Smooth muscle cell (in vitro differentiated cells): ENCODE results near the gene F11. TPM values are rescaled to one million over a fixed set of nuclear protein-coding genes. Genes with fewer than 3 reads are reported as not detected.
"Not testable (repeated sequence)": the region's sequence is repeated elsewhere in the genome, so short reads cannot be mapped to it uniquely, and the experiment has no call there.

Source experiments
- DNase-seq: peaks from one replicate; lab custom pipeline; 2025; ENCODE audit not compliant: unreplicated experiment; lab: John Stamatoyannopoulos, UW
- H2AFZ ChIP-seq: fragments of 200-600 bp; sonication (generic); 2 replicates; pipeline ENCODE4 v1.6.0; 2016; ENCODE audit warnings: antibody characterized with exemption, low read depth, mild to moderate bottlenecking
- H3F3A ChIP-seq: fragments of 200-600 bp; sonication (generic); 2 replicates; pipeline ENCODE4 v1.6.0; 2017; ENCODE audit warnings: antibody characterized with exemption, low read depth
- H3K27ac ChIP-seq: fragments of 200-600 bp; sonication (generic); 2 replicates; pipeline ENCODE4 v1.5.1; 2016; ENCODE audit warnings: low read depth, mild to moderate bottlenecking
- H3K27me3 ChIP-seq: fragments of 200-600 bp; sonication (generic); 2 replicates; pipeline ENCODE4 v1.6.1; 2016; ENCODE audit warnings: low read depth, mild to moderate bottlenecking
- H3K36me3 ChIP-seq: fragments of 200-600 bp; sonication (generic); 2 replicates; pipeline ENCODE4 v1.5.1; 2016; ENCODE audit warnings: low read depth
- H3K4me1 ChIP-seq: fragments of 200-600 bp; sonication (generic); 2 replicates; pipeline ENCODE4 v1.5.1; 2016; ENCODE audit warnings: low read depth
- H3K4me2 ChIP-seq: fragments of 200-600 bp; sonication (generic); 2 replicates; pipeline ENCODE4 v1.6.0; 2016; ENCODE audit warnings: mild to moderate bottlenecking
- H3K4me3 ChIP-seq: fragments of 200-600 bp; sonication (generic); 2 replicates; pipeline ENCODE4 v1.5.1; 2016; ENCODE audit warnings: mild to moderate bottlenecking
- H3K79me2 ChIP-seq: fragments of 200-600 bp; sonication (generic); 2 replicates; pipeline ENCODE4 v1.6.0; 2016; ENCODE audit warnings: low read depth, mild to moderate bottlenecking
- H3K9ac ChIP-seq: fragments of 200-600 bp; sonication (generic); 2 replicates; pipeline ENCODE4 v1.6.0; 2016; ENCODE audit warnings: low read depth
- H3K9me3 ChIP-seq: fragments of 200-600 bp; sonication (generic); replicated peaks from 2 replicates; pipeline ENCODE4 v1.5.1; 2016; ENCODE audit warnings: low read depth
- H4K20me1 ChIP-seq: fragments of 200-600 bp; sonication (generic); 2 replicates; pipeline ENCODE4 v1.6.0; 2016; ENCODE audit warnings: low read depth
- WGBS: methylation state at CpG from one replicate; pipeline ENCODE4 v1.1.7; 2016; ENCODE audit warnings: low lambda C conversion rate; 5-methylcytosine and 5-hydroxymethylcytosine counted together
- polyA plus RNA-seq: library from polyadenylated mRNA; unstranded; fragments of >200 nt; fragmentation: Nextera tagmentation; extraction: Ambion mirVana; gene quantifications from 2 replicates; pipeline ENCODE4 v1.2.1, GENCODE V29; 2016
- total RNA-seq: library from RNA; depleted of rRNA; stranded (reverse); fragments of >200 nt; gene quantifications from 2 replicates; pipeline ENCODE4 v1.2.3, GENCODE V29; 2014
- TF ChIP-seq, protein P1 (sequence below): fragments of 200-600 bp; sonication (generic); IDR thresholded peaks from 2 replicates; pipeline ENCODE4 v1.5.1; 2017; ENCODE audit warnings: borderline replicate concordance, mild to moderate bottlenecking, antibody characterized with exemption; ENCODE audit not compliant: insufficient read depth, poor library complexity, severe bottlenecking

The F11 gene
- total and polyA plus RNA-seq, 2 experiments from 2014 or later, result not detected

DNA sequence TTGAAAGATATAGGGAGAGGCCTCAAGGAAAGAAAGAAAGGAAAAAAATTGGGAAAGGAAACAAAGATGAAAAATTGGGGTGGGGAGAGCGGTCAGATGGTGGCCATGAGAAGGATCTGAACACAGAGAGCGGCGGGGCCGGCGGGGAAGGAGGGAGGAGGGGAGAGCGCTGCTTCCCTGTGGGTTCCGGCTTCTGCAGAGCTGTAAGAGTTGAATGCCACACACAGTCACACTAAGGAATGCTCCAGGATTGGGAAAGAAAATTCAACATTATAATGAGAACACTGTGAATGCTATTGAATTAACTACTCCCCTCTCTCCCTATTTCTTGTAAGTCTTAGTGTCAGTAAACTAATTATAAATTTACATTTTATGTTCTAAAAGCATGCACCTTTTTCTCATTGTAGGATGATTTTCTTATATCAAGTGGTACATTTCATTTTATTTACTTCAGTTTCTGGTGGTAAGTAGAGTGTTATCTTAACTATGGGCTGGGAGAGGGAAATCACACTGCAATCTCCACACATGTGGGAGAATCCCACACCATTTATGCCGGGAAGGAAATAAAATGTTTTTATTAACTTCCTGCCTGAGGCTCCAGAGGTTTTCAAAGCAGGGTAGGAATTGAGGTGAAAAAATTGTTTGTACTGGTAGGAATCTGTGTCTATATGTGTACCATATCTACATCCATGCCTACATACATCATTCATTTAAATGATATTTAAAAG is 904 bp downstream of the F11 start:
- no peak for DNase-seq
- Histone ChIP-seq H3K36me3 (no peaks in the 10 kb centered on the region), H3K27ac (no peak overlapping the region), H2AFZ (peak overlapping the region; percentile 65), H3K79me2 (no peaks in the 10 kb centered on the region), H3F3A (no peaks in the 10 kb centered on the region), H3K9ac (no peak overlapping the region), H3K27me3 (no peaks in the 10 kb centered on the region), H3K4me1 (peaks cover 11% of the 10 kb centered on the region), H4K20me1 (no peaks in the 10 kb centered on the region), H3K4me3 (peak overlapping the region; percentile 19), H3K4me2 (peak overlapping the region; percentile 76), H3K9me3 (no peaks in the 10 kb centered on the region)
- 11% methylated on average over 6 of the region's 8 CpGs for WGBS
- TF ChIP-seq, protein P1, sequence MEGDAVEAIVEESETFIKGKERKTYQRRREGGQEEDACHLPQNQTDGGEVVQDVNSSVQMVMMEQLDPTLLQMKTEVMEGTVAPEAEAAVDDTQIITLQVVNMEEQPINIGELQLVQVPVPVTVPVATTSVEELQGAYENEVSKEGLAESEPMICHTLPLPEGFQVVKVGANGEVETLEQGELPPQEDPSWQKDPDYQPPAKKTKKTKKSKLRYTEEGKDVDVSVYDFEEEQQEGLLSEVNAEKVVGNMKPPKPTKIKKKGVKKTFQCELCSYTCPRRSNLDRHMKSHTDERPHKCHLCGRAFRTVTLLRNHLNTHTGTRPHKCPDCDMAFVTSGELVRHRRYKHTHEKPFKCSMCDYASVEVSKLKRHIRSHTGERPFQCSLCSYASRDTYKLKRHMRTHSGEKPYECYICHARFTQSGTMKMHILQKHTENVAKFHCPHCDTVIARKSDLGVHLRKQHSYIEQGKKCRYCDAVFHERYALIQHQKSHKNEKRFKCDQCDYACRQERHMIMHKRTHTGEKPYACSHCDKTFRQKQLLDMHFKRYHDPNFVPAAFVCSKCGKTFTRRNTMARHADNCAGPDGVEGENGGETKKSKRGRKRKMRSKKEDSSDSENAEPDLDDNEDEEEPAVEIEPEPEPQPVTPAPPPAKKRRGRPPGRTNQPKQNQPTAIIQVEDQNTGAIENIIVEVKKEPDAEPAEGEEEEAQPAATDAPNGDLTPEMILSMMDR, result no peak

DNA sequence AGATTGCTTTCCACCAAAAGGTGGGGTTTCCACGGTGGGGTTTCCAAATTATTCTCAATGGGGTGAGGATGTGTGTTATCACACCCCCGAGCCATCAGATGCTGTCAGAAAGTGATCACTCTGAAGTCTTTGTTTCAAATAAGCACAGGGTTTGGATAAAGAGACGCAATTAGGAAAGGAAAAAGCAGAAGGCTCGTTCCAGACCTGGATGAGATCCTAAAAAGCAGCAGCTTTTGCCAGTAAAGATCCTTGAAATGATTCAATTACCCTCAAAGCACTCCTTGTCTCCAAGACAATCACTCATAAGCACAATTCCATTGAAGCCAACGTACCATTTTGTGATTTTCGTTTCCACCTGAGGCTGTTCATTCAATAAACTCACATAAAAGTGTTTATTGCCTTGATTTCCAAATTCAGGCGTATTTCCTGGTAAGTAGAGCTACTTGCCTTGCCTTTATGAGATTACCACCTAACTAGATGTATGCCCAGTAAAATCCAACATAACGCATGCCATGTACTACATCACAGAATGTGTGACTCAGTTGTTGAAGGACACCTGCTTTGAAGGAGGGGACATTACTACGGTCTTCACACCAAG is 5.2 kb downstream of the F11 start:
- 94% methylated on average over 9 of the region's 9 CpGs for WGBS
- no peaks in the 10 kb centered on the region for H3K79me2 ChIP-seq
- TF ChIP-seq, protein P1, result no peak
- no peaks in the 10 kb centered on the region for H3K9me3 ChIP-seq
- H3K4me3 ChIP-seq, result no peak overlapping the region
- peaks cover 8% of the 10 kb centered on the region for H3K4me1 ChIP-seq
- no peak overlapping the region for H3K27ac ChIP-seq
- no peaks in the 10 kb centered on the region for H3F3A ChIP-seq
- no peak overlapping the region for H3K9ac ChIP-seq
- H3K27me3 ChIP-seq, result peaks cover 5% of the 10 kb centered on the region
- no peak overlapping the region for H2AFZ ChIP-seq
- no peaks in the 10 kb centered on the region for H3K36me3 ChIP-seq
- no peak overlapping the region for H3K4me2 ChIP-seq
- H4K20me1 ChIP-seq, result no peaks in the 10 kb centered on the region
- no peak for DNase-seq

DNA sequence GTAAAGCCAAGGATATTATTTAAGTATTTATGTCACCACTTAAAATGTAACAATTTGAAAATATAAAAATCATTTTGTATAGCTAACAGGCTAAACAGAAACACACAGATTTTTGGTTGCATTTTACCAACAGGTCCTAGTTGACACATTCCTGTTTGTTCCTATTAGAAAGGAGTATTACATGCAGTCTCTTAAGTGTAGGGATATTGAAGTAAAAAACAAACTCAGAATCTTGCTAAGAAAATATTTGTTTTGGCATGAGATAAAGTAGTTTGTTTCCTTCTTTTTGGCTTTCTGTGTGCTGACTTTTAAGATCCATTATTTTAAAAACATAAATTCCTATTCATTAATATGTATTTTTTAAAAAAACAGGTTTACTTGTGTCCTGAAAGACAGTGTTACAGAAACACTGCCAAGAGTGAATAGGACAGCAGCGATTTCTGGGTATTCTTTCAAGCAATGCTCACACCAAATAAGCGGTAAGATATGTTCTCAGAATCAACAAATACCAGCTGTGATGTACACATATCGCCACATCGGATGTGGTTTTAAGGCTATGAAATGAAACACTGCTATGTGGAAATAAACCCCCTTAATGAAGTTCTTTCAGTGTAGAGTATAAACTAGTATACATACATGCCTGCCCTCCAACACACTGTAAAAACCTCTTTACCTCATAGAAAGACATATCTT is 6.9 kb downstream of the F11 start:
- no peak overlapping the region for H3K4me3 ChIP-seq
- no peaks in the 10 kb centered on the region for H4K20me1 ChIP-seq
- H3K27ac ChIP-seq, result no peak overlapping the region
- no peaks in the 10 kb centered on the region for H3K79me2 ChIP-seq
- no peaks in the 10 kb centered on the region for H3F3A ChIP-seq
- no peak overlapping the region for H3K4me2 ChIP-seq
- H3K27me3 ChIP-seq, result peaks cover 5% of the 10 kb centered on the region
- no peak overlapping the region for H2AFZ ChIP-seq
- no peaks in the 10 kb centered on the region for H3K9me3 ChIP-seq
- H3K4me1 ChIP-seq, result no peaks in the 10 kb centered on the region
- no peak overlapping the region for H3K9ac ChIP-seq
- no peak for DNase-seq
- TF ChIP-seq, protein P1, result no peak
- 92% methylated on average over 4 of the region's 4 CpGs for WGBS
- no peaks in the 10 kb centered on the region for H3K36me3 ChIP-seq

DNA sequence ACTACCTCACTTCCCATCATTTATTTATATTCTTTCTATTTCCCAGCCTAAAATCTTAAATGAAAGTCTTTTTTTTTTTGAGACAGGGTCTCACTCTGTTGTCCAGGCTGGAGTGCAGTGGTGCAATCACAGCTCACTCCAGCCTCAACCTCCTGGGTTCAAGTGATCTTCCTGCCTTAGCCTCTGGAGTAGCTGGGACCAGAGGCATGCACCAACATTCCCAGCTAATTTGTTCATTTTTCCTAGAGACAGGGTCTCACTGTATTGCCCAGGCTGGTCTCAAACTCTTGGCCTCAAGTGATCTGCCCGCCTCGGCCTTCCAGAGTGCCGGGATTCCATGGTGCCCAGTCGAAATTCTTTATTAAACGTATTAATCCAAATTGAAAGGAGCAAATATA is 7.4 kb downstream of the F11 start:
- not testable (repeated sequence) for H3K4me2 ChIP-seq, H3K4me3 ChIP-seq, H3F3A ChIP-seq, H3K27ac ChIP-seq, H3K36me3 ChIP-seq, H2AFZ ChIP-seq, DNase-seq, H3K4me1 ChIP-seq, H3K9ac ChIP-seq, H4K20me1 ChIP-seq, H3K79me2 ChIP-seq, H3K9me3 ChIP-seq, H3K27me3 ChIP-seq
- WGBS, result 95% methylated on average over 5 of the region's 5 CpGs
